Kasumi-1 (cell line): Measurements from ENCODE around the gene PPP2R3A.
A peak's percentile ranks its signal among the peaks of the same experiment; 100 is the strongest.
"Not testable (repeated sequence)": the region's sequence is repeated elsewhere in the genome, so short reads cannot be mapped to it uniquely, and the experiment has no call there.

Source experiments
- DNase-seq, 2 experiments: peaks; one replicate each; lab custom pipeline; 2025; lab: John Stamatoyannopoulos, UW

Gene PPP2R3A

GRCh38 chr3:135965506-135966270 lies at the start of gene PPP2R3A:
TSS of gene PPP2R3A (plus strand) at chr3:135965728. CDS start at chr3:136001499, 35,771 bp downstream.
- peak; percentile 25 to 51 for DNase-seq

- no peak for DNase-seq
Measured at GRCh38 chr3:135916310-135916709, 49.2 kb upstream of the PPP2R3A start.

- no peak for DNase-seq
Measured at GRCh38 chr3:135917076-135917475, 48.5 kb upstream of the PPP2R3A start.

GRCh38 chr3:135917927-135918597 lies 47.5 kb upstream of the PPP2R3A start:
- no peak for DNase-seq

GRCh38 chr3:135918600-135918999 lies 46.9 kb upstream of the PPP2R3A start:
- peak; percentile 39 to 62 for DNase-seq

GRCh38 chr3:135920275-135920674 lies 45.3 kb upstream of the PPP2R3A start:
- DNase-seq, result no peak

GRCh38 chr3:135922903-135923250 lies 42.7 kb upstream of the PPP2R3A start:
- no peak for DNase-seq

- DNase-seq, result no peak
Measured at GRCh38 chr3:135924506-135924905, 41.0 kb upstream of the PPP2R3A start.

GRCh38 chr3:135926664-135927063 lies 38.9 kb upstream of the PPP2R3A start:
- no peak for DNase-seq

GRCh38 chr3:135927155-135927554 lies 38.4 kb upstream of the PPP2R3A start:
- DNase-seq, result peak in 1 of 2 experiments; percentile 8

GRCh38 chr3:135929670-135930069 lies 35.9 kb upstream of the PPP2R3A start:
- DNase-seq, result no peak

- DNase-seq, result no peak
Measured at GRCh38 chr3:135930255-135930654, 35.3 kb upstream of the PPP2R3A start.

GRCh38 chr3:135935171-135935570 lies 30.4 kb upstream of the PPP2R3A start:
- not testable (repeated sequence) for DNase-seq

- peak; percentile 45 to 56 for DNase-seq
Measured at GRCh38 chr3:135937766-135938165, 27.8 kb upstream of the PPP2R3A start.

- no peak for DNase-seq
Measured at GRCh38 chr3:135944831-135945230, 20.7 kb upstream of the PPP2R3A start.

GRCh38 chr3:135950941-135951340 lies 14.6 kb upstream of the PPP2R3A start:
- no peak for DNase-seq

- DNase-seq, result no peak
Measured at GRCh38 chr3:135964160-135964955, 1.2 kb upstream of the PPP2R3A start.

GRCh38 chr3:135965129-135965505 lies 411 bp upstream of the PPP2R3A start:
- no peak for DNase-seq

GRCh38 chr3:135966271-135966961 lies 888 bp downstream of the PPP2R3A start:
- DNase-seq, result no peak

- DNase-seq, result no peak
Measured at GRCh38 chr3:135966962-135967274, 1.4 kb downstream of the PPP2R3A start.

GRCh38 chr3:135967867-135968266 lies 2.3 kb downstream of the PPP2R3A start:
- DNase-seq, result no peak

- peak; percentile 38 to 43 for DNase-seq
Measured at GRCh38 chr3:135970506-135971116, 5.1 kb downstream of the PPP2R3A start.
